H1 (cell line): ENCODE data around the gene ARHGAP26. TPM values are rescaled to one million over a fixed set of nuclear protein-coding genes. Genes with fewer than 3 reads are reported as not detected.

Source experiments
- CTCF ChIA-PET: fragments of 300-600 bp; sonication (Branson Sonifier 250); formaldehyde crosslinking; loops from one replicate; lab custom pipeline; 2021; ENCODE audit not compliant: partially characterized antibody; lab: Charles Lee
- POLR2A ChIA-PET: fragments of 300-600 bp; sonication (Branson Sonifier 250); formaldehyde crosslinking; loops from one replicate; lab custom pipeline; 2021; ENCODE audit warnings: inconsistent platforms; ENCODE audit not compliant: partially characterized antibody; lab: Charles Lee
- DNase-seq, 2 experiments: peaks; one replicate each; pipeline versions ENCODE4 v3.0.0 to v3.0.0-alpha.2; 2010 to 2022; ENCODE audit warnings: low spot score in 2 of 2, low read depth in 1 of 2, mixed read lengths in 1 of 2
- FAIRE-seq: peaks from 2 replicates; lab custom pipeline; 2011; peaks lifted over from hg19 to GRCh38; lab: Jason Lieb, UNC
- H2AFZ ChIP-seq: 2 replicates; pipeline ENCODE4 v1.8.1; 2012; ENCODE audit warnings: low read length, inconsistent platforms
- H2AK5ac ChIP-seq: 2 replicates; pipeline ENCODE4 v1.6.1; 2013; ENCODE audit warnings: low read depth, low read length
- H2BK120ac ChIP-seq: replicated peaks from 2 replicates; pipeline ENCODE3; 2013; ENCODE audit warnings: low read depth, low read length, inconsistent platforms
- H2BK12ac ChIP-seq: 2 replicates; pipeline ENCODE4 v1.6.1; 2013; ENCODE audit warnings: low read depth, low read length
- H2BK15ac ChIP-seq: 2 replicates; pipeline ENCODE4 v1.6.1; 2013; ENCODE audit warnings: low read length
- H2BK20ac ChIP-seq: 2 replicates; pipeline ENCODE4 v1.6.1; 2013; ENCODE audit warnings: low read length
- H2BK5ac ChIP-seq: 2 replicates; pipeline ENCODE4 v1.6.1; 2013; ENCODE audit warnings: low read depth, low read length
- H3K14ac ChIP-seq: 2 replicates; pipeline ENCODE4 v1.6.1; 2013; ENCODE audit warnings: inconsistent platforms; ENCODE audit not compliant: insufficient read length
- H3K18ac ChIP-seq: 2 replicates; pipeline ENCODE4 v1.6.1; 2013; ENCODE audit warnings: low read length; ENCODE audit errors: extremely low read depth
- H3K23ac ChIP-seq: 2 replicates; pipeline ENCODE4 v1.6.1; 2013; ENCODE audit warnings: inconsistent platforms; ENCODE audit not compliant: insufficient read length
- H3K23me2 ChIP-seq: 2 replicates; pipeline ENCODE4 v1.6.1; 2013; ENCODE audit warnings: low read depth, low read length
- H3K27ac ChIP-seq: 2 replicates; pipeline ENCODE4 v1.6.1; 2011; ENCODE audit warnings: low read depth, low read length, inconsistent platforms
- H3K27me3 ChIP-seq, 4 experiments: replicated peaks in 1 of 4; 1 replicate in 1 of 4; 2 replicates in 3 of 4; pipeline versions ENCODE4 v1.6.1 to v1.8.1; 2011 to 2013; ENCODE audit warnings: low read length in 3 of 4, mild to moderate bottlenecking in 3 of 4, inconsistent platforms in 2 of 4, mixed read lengths in 2 of 4, moderate library complexity in 1 of 4; ENCODE audit not compliant: control insufficient read depth in 3 of 4, insufficient read depth in 3 of 4; ENCODE audit errors: extremely low read depth in 1 of 4
- H3K36me3 ChIP-seq, 4 experiments: 2 replicates each; pipeline versions ENCODE4 v1.6.1 to v1.8.1; 2011 to 2013; ENCODE audit warnings: mild to moderate bottlenecking in 4 of 4, low read length in 3 of 4, moderate library complexity in 2 of 4, control low read depth in 1 of 4, inconsistent platforms in 1 of 4; ENCODE audit not compliant: insufficient read depth in 4 of 4, control insufficient read depth in 2 of 4
- H3K4ac ChIP-seq: replicated peaks from 2 replicates; pipeline ENCODE3; 2013; ENCODE audit warnings: low read length, low read depth, mixed read lengths, inconsistent platforms; ENCODE audit not compliant: insufficient read length
- H3K4me1 ChIP-seq, 4 experiments: replicated peaks in 1 of 4; 1 replicate in 1 of 4; 2 replicates in 3 of 4; pipeline versions ENCODE4 v1.6.1 to v1.8.1; 2011 to 2013; ENCODE audit warnings: low read length in 3 of 4, inconsistent platforms in 2 of 4, mixed read lengths in 1 of 4; ENCODE audit not compliant: insufficient read depth in 4 of 4, control insufficient read depth in 3 of 4
- H3K4me2 ChIP-seq, 2 experiments: 2 replicates each; pipeline versions ENCODE4 v1.6.1 to v1.8.1; 2011 to 2013; ENCODE audit warnings: low read depth in 2 of 2, low read length in 2 of 2, control low read depth in 1 of 2, inconsistent platforms in 1 of 2, mild to moderate bottlenecking in 1 of 2; ENCODE audit not compliant: insufficient read depth in 1 of 2
- H3K4me3 ChIP-seq, 4 experiments: fragments of 200-600, 300-600 bp in 1 of 4; sonication (generic), shearing (Covaris generic), sonication (Bioruptor Twin) in 1 of 4; 2 replicates each; pipeline versions ENCODE4 v1.5.1 to v1.8.1; 2011 to 2016; ENCODE audit warnings: low read length in 4 of 4, low read depth in 3 of 4, control low read depth in 2 of 4, inconsistent platforms in 2 of 4, mild to moderate bottlenecking in 2 of 4, mixed read lengths in 1 of 4, moderate library complexity in 1 of 4; ENCODE audit not compliant: insufficient read depth in 2 of 4; ENCODE audit errors: extremely low read depth in 1 of 4
- H3K56ac ChIP-seq: replicated peaks from 2 replicates; pipeline ENCODE3; 2013; ENCODE audit warnings: low read depth, mild to moderate bottlenecking, mixed read lengths, low read length, inconsistent platforms; ENCODE audit not compliant: insufficient read length
- H3K79me1 ChIP-seq: 2 replicates; pipeline ENCODE4 v1.6.1; 2013; ENCODE audit warnings: low read depth, low read length, control low read depth
- H3K79me2 ChIP-seq, 2 experiments: 2 replicates each; pipeline versions ENCODE4 v1.6.1 to v1.8.1; 2012 to 2013; ENCODE audit warnings: low read length in 2 of 2, mild to moderate bottlenecking in 2 of 2, inconsistent platforms in 1 of 2; ENCODE audit not compliant: insufficient read depth in 2 of 2, control insufficient read depth in 1 of 2
- H3K9ac ChIP-seq, 4 experiments: replicated peaks in 1 of 4; 1 replicate in 1 of 4; 2 replicates in 3 of 4; pipeline versions ENCODE4 v1.6.1 to v1.8.1; 2011 to 2013; ENCODE audit warnings: low read depth in 3 of 4, low read length in 3 of 4, control low read depth in 2 of 4, mild to moderate bottlenecking in 2 of 4, moderate library complexity in 2 of 4, inconsistent platforms in 1 of 4; ENCODE audit errors: extremely low read depth in 1 of 4
- H3K9me3 ChIP-seq, 2 experiments: 2 replicates each; pipeline versions ENCODE4 v1.6.1 to v1.8.1; 2012 to 2013; ENCODE audit warnings: mild to moderate bottlenecking in 2 of 2, moderate library complexity in 2 of 2, control low read depth in 1 of 2, inconsistent platforms in 1 of 2, low read depth in 1 of 2, low read length in 1 of 2, mixed read lengths in 1 of 2; ENCODE audit not compliant: insufficient read depth in 2 of 2
- H4K20me1 ChIP-seq, 2 experiments: replicated peaks in 1 of 2; 2 replicates each; pipeline versions ENCODE3 to v1.8.1; 2011 to 2013; ENCODE audit warnings: inconsistent platforms in 2 of 2, low read length in 2 of 2, mild to moderate bottlenecking in 1 of 2; ENCODE audit not compliant: insufficient read depth in 2 of 2, control insufficient read depth in 1 of 2
- H4K5ac ChIP-seq: 2 replicates; pipeline ENCODE4 v1.6.1; 2013; ENCODE audit warnings: low read length, low read depth, mixed read lengths, inconsistent platforms; ENCODE audit not compliant: insufficient read length
- H4K8ac ChIP-seq: 2 replicates; pipeline ENCODE4 v1.8.0; 2013; ENCODE audit warnings: mild to moderate bottlenecking, moderate library complexity, low read length, inconsistent platforms; ENCODE audit not compliant: insufficient read depth; ENCODE audit errors: extremely low read depth
- H4K91ac ChIP-seq: replicated peaks from 2 replicates; pipeline ENCODE3; 2013; ENCODE audit warnings: low read length, mixed read lengths, inconsistent platforms; ENCODE audit not compliant: insufficient read length
- BACH1 ChIP-seq: IDR thresholded peaks from 2 replicates; pipeline ENCODE4 v1.6.1; 2012; ENCODE audit warnings: low read length, improper control_type of control experiment
- BRCA1 ChIP-seq: IDR thresholded peaks from 2 replicates; pipeline ENCODE4 v1.6.1; 2012; ENCODE audit warnings: low read depth, low read length, improper control_type of control experiment
- EGR1 ChIP-seq: IDR thresholded peaks from 2 replicates; pipeline ENCODE4 v1.6.1; 2011; ENCODE audit warnings: low read depth, low read length, borderline replicate concordance
- PHF8 ChIP-seq: fragments of 200-600 bp; sonication (generic); conservative IDR thresholded peaks from 2 replicates; pipeline ENCODE4 v1.7.1; 2012; ENCODE audit warnings: low read depth, mild to moderate bottlenecking, inconsistent platforms, low read length, moderate library complexity
- POLR2AphosphoS5 ChIP-seq: IDR thresholded peaks from 2 replicates; pipeline ENCODE4 v1.6.1; 2011; ENCODE audit warnings: low read depth, low read length
- RBBP5 ChIP-seq: IDR thresholded peaks from 2 replicates; pipeline ENCODE4 v1.7.1; 2012; ENCODE audit warnings: low read depth, mild to moderate bottlenecking, inconsistent platforms, low read length, moderate library complexity, borderline replicate concordance
- TBP ChIP-seq: IDR thresholded peaks from 2 replicates; pipeline ENCODE4 v1.6.1; 2011; ENCODE audit warnings: low read depth, low read length, improper control_type of control experiment
- YY1 ChIP-seq: IDR thresholded peaks from 2 replicates; pipeline ENCODE4 v1.6.1; 2011; ENCODE audit warnings: low read depth, mild to moderate bottlenecking, low read length
- WGBS, 2 experiments: shearing (Covaris generic) in 1 of 2; methylation state at CpG; one replicate each; pipeline versions ENCODE4 v1.1.6 to v1.1.7; 2013 to 2015; ENCODE audit warnings: low lambda C conversion rate in 2 of 2, mixed read lengths in 2 of 2, inconsistent platforms in 1 of 2, low coverage in 1 of 2, missing lambda C conversion rate in 1 of 2; ENCODE audit not compliant: insufficient replicate concordance in 2 of 2, insufficient coverage in 1 of 2, insufficient read length in 1 of 2; ENCODE audit errors: extremely low coverage in 1 of 2, missing lambda C conversion rate in 1 of 2; 5-methylcytosine and 5-hydroxymethylcytosine counted together
- long read RNA-seq, 2 experiments: library from RNA in 1 of 2; library from capped mRNA in 1 of 2; stranded (forward); transcript quantifications; one replicate each; pipeline ENCODE4 v2.0.0, GENCODE V29; 2021; ENCODE audit warnings: inconsistent platforms in 1 of 2
- polyA minus RNA-seq, 3 experiments: library from RNA; depleted of rRNA, polyadenylated mRNA; stranded (reverse); fragments of >200 nt; gene quantifications; 1 replicate in 2 of 3; 2 replicates in 1 of 3; pipeline ENCODE4 v1.2.3, GENCODE V29; 2011
- polyA plus RNA-seq, 7 experiments: library from polyadenylated mRNA; depleted of rRNA in 3 of 7; stranded (reverse) in 5 of 7; unstranded in 2 of 7; fragments of >200 nt in 5 of 7; fragments of 200-250 nt in 2 of 7; gene quantifications; 1 replicate in 5 of 7; 2 replicates in 1 of 7; 4 replicates in 1 of 7; pipeline versions ENCODE4 v1.2.1 to v1.2.3, GENCODE V29; 2011 to 2013; ENCODE audit warnings: missing spikeins in 2 of 7, mixed read lengths in 2 of 7
- total RNA-seq: library from RNA; stranded (reverse); fragmentation: NEBNext Ultra II Directional; extraction: Animal tissue kit (Norgen Biotek cat#: 25700); gene quantifications from 2 replicates; pipeline ENCODE4 v1.2.1, GENCODE V29; 2021

The ARHGAP26 gene
- total RNA-seq (20.6 and 24.8 TPM in 2 replicates), polyA plus RNA-seq (2011; rRNA removed) (7.1 and 8.4 TPM in 2 replicates), polyA minus RNA-seq (2011; rRNA and poly(A)+ RNA removed) (33.1 and 43.4 TPM in 2 replicates)
- polyA plus RNA-seq (2011; cell fraction: cytosol; rRNA removed): 7.8 TPM
- 31.4 TPM for polyA plus RNA-seq (2011; cell fraction: nucleus; rRNA removed)
- 12.0 to 19.8 TPM (median 15.5 TPM) in 4 replicates for polyA plus RNA-seq (2012, experiment 1 of 2)
- 1.9 TPM for polyA plus RNA-seq (2012, experiment 2 of 2)
- 13.2 TPM for polyA plus RNA-seq (2013, experiment 1 of 2)
- 13.5 TPM for polyA plus RNA-seq (2013, experiment 2 of 2)
- polyA minus RNA-seq (2011; cell fraction: cytosol; rRNA and poly(A)+ RNA removed): 14.5 TPM
- 134 TPM for polyA minus RNA-seq (2011; cell fraction: nucleus; rRNA and poly(A)+ RNA removed)
- long read RNA-seq, experiment 1, partial matches to known transcripts: 4 of 13 reads
- long read RNA-seq, experiment 1, other reads (novel, unspliced or antisense): 9 of 13 reads
- long read RNA-seq, experiment 2, partial matches to known transcripts: 0 of 1 reads
- long read RNA-seq, experiment 2, other reads (novel, unspliced or antisense): 1 of 1 reads

DNA sequence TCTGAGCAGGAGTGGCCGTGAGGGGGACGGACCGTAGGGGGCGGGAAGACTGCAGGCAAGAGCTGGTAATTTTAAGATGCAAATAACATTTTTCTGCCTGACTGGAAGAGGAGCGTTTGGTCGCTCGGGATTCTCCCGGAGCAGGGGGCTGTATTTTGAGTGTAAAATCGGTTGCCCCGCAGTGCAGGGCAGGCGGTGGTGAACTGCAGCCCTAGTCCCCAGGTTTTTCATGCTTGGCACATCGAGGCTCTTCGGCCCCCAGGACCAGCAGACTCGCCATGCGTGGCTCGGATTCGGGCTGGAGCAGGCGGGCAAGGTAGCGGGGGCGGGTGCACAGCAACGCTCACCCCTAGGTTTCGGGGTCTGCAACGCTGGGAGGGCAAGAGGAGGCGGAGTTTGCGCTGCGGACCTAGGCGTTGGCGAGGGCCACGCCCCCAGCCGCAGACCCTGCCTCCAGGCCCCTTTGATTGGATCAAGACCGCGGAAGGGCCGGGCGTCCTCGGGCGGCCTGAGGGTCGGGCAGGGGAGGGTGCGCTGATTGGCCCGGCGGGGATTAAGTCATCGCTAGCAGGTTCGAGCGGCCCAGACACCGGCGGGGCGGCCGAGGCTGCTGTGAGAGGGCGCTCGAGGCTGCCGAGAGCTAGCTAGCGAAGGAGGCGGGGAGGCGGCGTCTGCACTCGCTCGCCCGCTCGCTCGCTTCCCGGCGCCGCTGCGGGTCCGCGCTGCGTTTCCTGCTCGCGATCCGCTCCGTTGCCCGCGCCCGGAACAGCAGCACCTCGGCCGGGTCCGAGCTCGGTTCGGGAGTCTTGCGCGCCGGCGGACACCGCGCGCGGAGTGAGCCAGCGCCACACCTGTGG is at the start of gene ARHGAP26:
TSS of gene ARHGAP26 (plus strand) at position 585 of the 857 bp plus-strand sequence. CDS start 385 bp downstream, outside the sequence.
- Histone ChIP-seq H4K8ac (peak within 1 kb of the TSS; percentile 40; the same call in 1 of the 2 replicates), H4K20me1 (peaks cover 2 to 9% of the 10 kb centered on the region in 2 experiments), H3K14ac (no peak within 1 kb of the TSS), H3K23me2 (peaks cover 15% of the 10 kb centered on the region), H3K9ac (peak within 1 kb of the TSS; percentile 32 to 72 (median 62); a peak in 6 of 7 replicates), H4K5ac (peak within 1 kb of the TSS; percentile 57), H4K91ac (no peak within 1 kb of the TSS), H3K4ac (peak within 1 kb of the TSS; percentile 92), H3K56ac (no peak within 1 kb of the TSS), H3K4me2 (peak within 1 kb of the TSS; percentile 75 to 92), H3K79me1 (no peaks in the 10 kb centered on the region), H2BK15ac (no peak within 1 kb of the TSS), H2AFZ (peak within 1 kb of the TSS; percentile 38; the same call in 1 of the 2 replicates), H2BK12ac (no peak within 1 kb of the TSS), H3K27me3 (peaks cover 0 to 8% (median 2%) of the 10 kb centered on the region in 4 experiments; a peak in 4 of 7 replicates), H2AK5ac (no peak within 1 kb of the TSS), H3K18ac (peak within 1 kb of the TSS; percentile 84), H3K4me1 (peaks cover 0 to 10% (median 5%) of the 10 kb centered on the region in 4 experiments; a peak in 6 of 7 replicates), H3K9me3 (no peaks in the 10 kb centered on the region), H2BK5ac (peak within 1 kb of the TSS; percentile 63; the same call in 1 of the 2 replicates), H3K79me2 (peaks cover 0 to 39% of the 10 kb centered on the region in 2 experiments; a peak in 2 of 4 replicates), H3K27ac (no peak within 1 kb of the TSS; the same call in 1 of the 2 replicates), H3K36me3 (no peaks in the 10 kb centered on the region), H3K23ac (no peak within 1 kb of the TSS), H3K4me3 (peak within 1 kb of the TSS; percentile 77 to 91 (median 83)), H2BK120ac (no peak within 1 kb of the TSS), H2BK20ac (no peak within 1 kb of the TSS)
- DNase-seq: peak; percentile 93 to 94
- 3% methylated on average over 54 of the region's 87 CpGs; no CpG with 5 or more reads in 1 of the 2 experiments for WGBS, 2 experiments
- POLR2A ChIA-PET: interaction anchor here (0.8 to 4.5 kb wide), 12 partner anchors 9 to 111 kb away, joined by 3 to 23 read pairs (median 4); partner anchors contain the start of gene FGF1
- no peak for FAIRE-seq
- CTCF ChIA-PET: interaction anchor here (0.6 to 10.9 kb wide), 26 partner anchors 8 to 310 kb away, joined by 3 to 99 read pairs (median 6); no protein-coding TSS in a partner anchor
- TF ChIP-seq EGR1: peak; percentile 55; the same call in 1 of the 2 replicates
- no peak for TF ChIP-seq BACH1
- peak; percentile 89 for TF ChIP-seq POLR2AphosphoS5
- peak; percentile 87 for TF ChIP-seq TBP
- peak; percentile 68 for TF ChIP-seq PHF8
- TF ChIP-seq RBBP5: peak; percentile 56; the same call in 1 of the 2 replicates
- TF ChIP-seq YY1: no peak
- TF ChIP-seq BRCA1: no peak
